Loucy (cell line): ENCODE measurements around the gene RNU4-1.
A peak's percentile ranks its signal among the peaks of the same experiment; 100 is the strongest.

Experiments
- H2AFZ ChIP-seq: fragments of 200-600 bp; sonication (generic); 2 replicates; pipeline ENCODE4 v1.6.0; 2016; ENCODE audit warnings: antibody characterized with exemption, mild to moderate bottlenecking, low read length, moderate library complexity
- H3F3A ChIP-seq: fragments of 200-600 bp; 2 replicates; pipeline ENCODE4 v1.6.0; 2016; ENCODE audit warnings: antibody characterized with exemption, low read depth, mild to moderate bottlenecking
- H3K27me3 ChIP-seq: fragments of 200-600 bp; sonication (generic); 2 replicates; pipeline ENCODE4 v1.6.1; 2014; ENCODE audit warnings: low read length, mild to moderate bottlenecking; ENCODE audit not compliant: insufficient read depth, poor library complexity, severe bottlenecking
- H3K36me3 ChIP-seq: fragments of 200-600 bp; sonication (generic); 2 replicates; pipeline ENCODE4 v1.6.1; 2016; ENCODE audit warnings: low read length; ENCODE audit not compliant: insufficient read depth
- H3K4me1 ChIP-seq: fragments of 200-600 bp; sonication (generic); 2 replicates; pipeline ENCODE4 v1.5.1; 2014; ENCODE audit warnings: low read length, mild to moderate bottlenecking; ENCODE audit not compliant: insufficient read depth, poor library complexity, severe bottlenecking
- H3K4me2 ChIP-seq: fragments of 200-600 bp; sonication (generic); 2 replicates; pipeline ENCODE4 v1.6.0; 2014; ENCODE audit warnings: antibody characterized with exemption, low read length, low read depth, mild to moderate bottlenecking; ENCODE audit not compliant: poor library complexity, severe bottlenecking
- H3K4me3 ChIP-seq: fragments of 200-600 bp; sonication (generic); 2 replicates; pipeline ENCODE4 v1.5.1; 2014; ENCODE audit warnings: low read length, mild to moderate bottlenecking, mixed read lengths; ENCODE audit not compliant: poor library complexity, severe bottlenecking
- H3K79me2 ChIP-seq: fragments of 200-600 bp; sonication (generic); 2 replicates; pipeline ENCODE4 v1.6.1; 2014; ENCODE audit warnings: low read length; ENCODE audit not compliant: insufficient read depth
- H3K9ac ChIP-seq: fragments of 200-600 bp; sonication (generic); 2 replicates; pipeline ENCODE4 v1.6.0; 2014; ENCODE audit warnings: mild to moderate bottlenecking, low read depth, low read length, moderate library complexity; ENCODE audit not compliant: poor library complexity, severe bottlenecking
- H3K9me2 ChIP-seq: fragments of 200-600 bp; sonication (generic); replicated peaks from 2 replicates; pipeline ENCODE4 v1.6.1; 2016; ENCODE audit warnings: low read depth, low read length, mixed read lengths
- H3K9me3 ChIP-seq: fragments of 200-600 bp; sonication (generic); 2 replicates; pipeline ENCODE4 v1.6.1; 2014; ENCODE audit warnings: mild to moderate bottlenecking, antibody characterized with exemption, low read length, low read depth; ENCODE audit not compliant: insufficient read depth
- H4K20me1 ChIP-seq: fragments of 200-600 bp; sonication (generic); 2 replicates; pipeline ENCODE4 v1.6.0; 2014; ENCODE audit warnings: antibody characterized with exemption, low read length, mild to moderate bottlenecking; ENCODE audit not compliant: insufficient read depth, poor library complexity, severe bottlenecking
- EZH2phosphoT487 ChIP-seq: fragments of 200-600 bp; IDR thresholded peaks from 2 replicates; pipeline ENCODE4 v1.6.1; 2018; ENCODE audit warnings: antibody characterized with exemption, mild to moderate bottlenecking, moderate library complexity, borderline replicate concordance
- TF ChIP-seq, protein P1 (sequence below): fragments of 200-600 bp; sonication (generic); conservative IDR thresholded peaks from 2 replicates; pipeline ENCODE4 v1.5.1; 2014; ENCODE audit warnings: mild to moderate bottlenecking, antibody characterized with exemption, low read length

The RNU4-1 gene

DNA sequence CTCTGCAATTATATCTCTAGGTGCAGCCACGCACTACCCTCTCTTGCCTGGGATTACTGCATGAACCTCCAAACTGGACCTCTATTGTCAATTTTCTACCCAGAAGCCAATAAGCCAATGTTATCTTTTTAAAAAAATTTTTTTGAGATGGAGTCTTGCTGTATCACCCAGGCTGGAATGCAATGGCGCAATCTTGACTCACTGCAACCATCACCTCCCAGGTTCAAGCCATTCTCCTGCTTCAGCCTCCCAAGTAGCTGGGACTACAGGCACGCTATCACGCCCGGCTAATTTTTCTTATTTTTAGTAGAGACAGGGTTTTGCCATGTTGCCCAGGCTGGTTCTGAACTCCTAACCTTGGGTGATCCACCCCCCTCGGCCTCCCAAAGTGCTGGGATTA is 16.3 kb downstream of the RNU4-1 start:
- H3K9me2 ChIP-seq, result no peaks in the 10 kb centered on the region
- no peaks in the 10 kb centered on the region for H3K36me3 ChIP-seq
- TF ChIP-seq EZH2phosphoT487, result no peak
- TF ChIP-seq, protein P1, sequence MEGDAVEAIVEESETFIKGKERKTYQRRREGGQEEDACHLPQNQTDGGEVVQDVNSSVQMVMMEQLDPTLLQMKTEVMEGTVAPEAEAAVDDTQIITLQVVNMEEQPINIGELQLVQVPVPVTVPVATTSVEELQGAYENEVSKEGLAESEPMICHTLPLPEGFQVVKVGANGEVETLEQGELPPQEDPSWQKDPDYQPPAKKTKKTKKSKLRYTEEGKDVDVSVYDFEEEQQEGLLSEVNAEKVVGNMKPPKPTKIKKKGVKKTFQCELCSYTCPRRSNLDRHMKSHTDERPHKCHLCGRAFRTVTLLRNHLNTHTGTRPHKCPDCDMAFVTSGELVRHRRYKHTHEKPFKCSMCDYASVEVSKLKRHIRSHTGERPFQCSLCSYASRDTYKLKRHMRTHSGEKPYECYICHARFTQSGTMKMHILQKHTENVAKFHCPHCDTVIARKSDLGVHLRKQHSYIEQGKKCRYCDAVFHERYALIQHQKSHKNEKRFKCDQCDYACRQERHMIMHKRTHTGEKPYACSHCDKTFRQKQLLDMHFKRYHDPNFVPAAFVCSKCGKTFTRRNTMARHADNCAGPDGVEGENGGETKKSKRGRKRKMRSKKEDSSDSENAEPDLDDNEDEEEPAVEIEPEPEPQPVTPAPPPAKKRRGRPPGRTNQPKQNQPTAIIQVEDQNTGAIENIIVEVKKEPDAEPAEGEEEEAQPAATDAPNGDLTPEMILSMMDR, result no peak
- no peaks in the 10 kb centered on the region for H3F3A ChIP-seq
- no peaks in the 10 kb centered on the region for H3K79me2 ChIP-seq
- no peak overlapping the region for H2AFZ ChIP-seq
- no peaks in the 10 kb centered on the region for H3K4me1 ChIP-seq
- H3K9me3 ChIP-seq, result no peaks in the 10 kb centered on the region
- H3K4me3 ChIP-seq, result no peak overlapping the region
- no peak overlapping the region for H3K4me2 ChIP-seq
- no peaks in the 10 kb centered on the region for H4K20me1 ChIP-seq
- H3K9ac ChIP-seq, result no peak overlapping the region
- H3K27me3 ChIP-seq, result no peaks in the 10 kb centered on the region

DNA sequence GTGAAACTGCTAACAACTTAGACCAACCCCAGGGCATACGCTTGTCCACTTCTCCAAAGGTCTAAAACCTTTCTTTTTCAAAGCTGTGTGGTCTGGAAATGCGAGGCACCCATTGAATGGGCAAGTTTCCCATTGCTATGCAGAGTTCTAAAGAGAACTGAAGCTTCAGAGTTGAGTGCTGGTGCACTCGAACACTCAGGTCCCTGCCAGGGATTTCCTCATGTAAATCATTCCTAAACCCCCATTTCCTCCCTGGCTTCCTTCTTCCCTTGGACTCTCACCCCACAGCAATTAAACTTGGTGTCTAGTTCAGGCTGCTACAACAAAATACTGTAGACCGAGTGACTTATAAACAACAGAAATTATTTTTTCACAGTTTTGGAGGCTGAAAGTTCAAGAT is 25.3 kb downstream of the RNU4-1 start:
- Histone ChIP-seq H3K36me3 (no peaks in the 10 kb centered on the region), H3K9me2 (no peaks in the 10 kb centered on the region), H4K20me1 (no peaks in the 10 kb centered on the region), H3K79me2 (no peaks in the 10 kb centered on the region), H3F3A (no peaks in the 10 kb centered on the region), H3K9me3 (no peaks in the 10 kb centered on the region), H3K27me3 (peaks cover 27% of the 10 kb centered on the region), H3K9ac (no peak overlapping the region), H2AFZ (no peak overlapping the region; the same call in 1 of the 2 replicates), H3K4me2 (no peak overlapping the region), H3K4me1 (peaks cover 6% of the 10 kb centered on the region), H3K4me3 (no peak overlapping the region)
- no peak for TF ChIP-seq EZH2phosphoT487
- TF ChIP-seq, protein P1, result no peak

DNA sequence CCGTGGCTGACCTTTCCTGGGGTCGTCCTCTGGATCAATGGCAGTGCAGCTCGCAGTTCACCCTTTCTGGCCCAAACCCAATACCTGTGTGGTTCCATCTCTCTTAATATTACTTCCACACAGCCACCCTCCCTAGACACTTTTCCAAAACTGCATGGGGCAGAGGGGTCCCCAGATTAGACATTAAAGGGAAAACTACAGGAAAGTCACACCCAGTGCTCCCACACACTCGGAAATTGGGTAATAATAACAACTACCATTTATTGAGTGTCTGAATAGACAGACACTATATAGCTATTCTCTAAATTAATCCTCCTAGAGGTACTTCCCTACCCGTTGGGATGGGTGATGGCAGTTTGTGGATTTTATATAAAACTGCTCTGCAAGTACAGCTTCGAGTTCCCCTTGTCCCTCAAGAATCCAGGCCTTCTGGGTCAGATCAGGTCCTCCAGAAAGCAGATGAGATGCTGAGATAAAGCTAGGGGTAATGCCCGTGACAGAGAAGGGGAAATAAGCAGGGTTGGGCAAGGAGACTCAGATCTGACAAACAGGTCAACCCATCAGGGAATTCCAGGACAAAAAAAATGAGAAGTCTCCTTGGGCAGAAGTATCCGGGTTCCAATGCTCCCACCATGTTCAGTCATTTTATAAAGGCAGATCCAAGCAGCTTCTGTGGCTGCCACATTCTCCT is 26.7 kb downstream of the RNU4-1 start:
- H3K36me3 ChIP-seq, result no peaks in the 10 kb centered on the region
- peak overlapping the region; percentile 56 for H3K4me3 ChIP-seq
- H3K4me2 ChIP-seq, result peak overlapping the region; percentile 48
- H3K27me3 ChIP-seq, result peaks cover 42% of the 10 kb centered on the region
- no peaks in the 10 kb centered on the region for H4K20me1 ChIP-seq
- no peaks in the 10 kb centered on the region for H3K9me2 ChIP-seq
- TF ChIP-seq EZH2phosphoT487, result no peak
- TF ChIP-seq, protein P1, result no peak
- H3K9me3 ChIP-seq, result no peaks in the 10 kb centered on the region
- no peaks in the 10 kb centered on the region for H3F3A ChIP-seq
- no peaks in the 10 kb centered on the region for H3K79me2 ChIP-seq
- H3K9ac ChIP-seq, result no peak overlapping the region
- H2AFZ ChIP-seq, result no peak overlapping the region
- peaks cover 11% of the 10 kb centered on the region for H3K4me1 ChIP-seq
